Coronary artery (tissue), 2 donors: Measurements from ENCODE around the gene CPOX.

ENCODE experiments used
- DNase-seq: peaks from one replicate; pipeline ENCODE4 v3.0.0-alpha.2; 2017; ENCODE audit warnings: low spot score
- H3K27ac ChIP-seq, 2 donors: fragments of 200-600 bp; sonication (generic); one replicate each; pipeline ENCODE4 v1.5.1; 2016 to 2019
- H3K4me3 ChIP-seq: fragments of 200-600 bp; sonication (generic); 2 replicates; pipeline ENCODE4 v1.5.1; 2016; ENCODE audit warnings: mild to moderate bottlenecking, moderate library complexity
- TF ChIP-seq, protein P1 (sequence below): fragments of 200-600 bp; sonication (generic); IDR thresholded peaks from one replicate; pipeline ENCODE4 v1.5.1; 2019; ENCODE audit warnings: antibody characterized with exemption

CPOX gene

DNA sequence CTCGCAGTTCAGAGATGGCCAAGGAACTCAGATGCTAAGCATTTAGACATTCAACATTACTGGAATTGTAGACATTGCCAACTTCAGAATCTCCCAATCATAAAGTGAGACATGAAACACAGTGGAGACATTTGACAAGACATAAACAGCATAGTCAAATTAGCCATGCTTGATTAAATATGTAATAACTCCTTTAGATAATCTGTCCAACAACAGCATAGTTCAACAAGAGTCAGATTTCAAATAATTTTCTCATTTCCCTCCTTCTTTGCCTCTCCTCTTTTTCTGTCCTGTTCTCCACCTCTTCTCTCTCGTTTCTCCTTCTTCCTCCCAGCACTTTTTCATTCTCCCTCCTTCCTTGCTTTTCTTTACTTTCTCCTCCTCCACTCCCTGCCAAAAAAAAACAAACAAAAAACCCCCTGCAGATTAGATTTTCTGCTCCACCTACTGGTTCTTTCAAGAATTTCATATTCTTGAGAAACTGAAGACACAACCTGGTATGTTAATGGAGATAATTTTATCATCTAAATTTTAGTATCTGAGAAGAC, 20.2 kb downstream of the CPOX start:
- Histone ChIP-seq H3K4me3 (no peak overlapping the region), H3K27ac (no peak overlapping the region)
- DNase-seq = no peak
- TF ChIP-seq, protein P1, sequence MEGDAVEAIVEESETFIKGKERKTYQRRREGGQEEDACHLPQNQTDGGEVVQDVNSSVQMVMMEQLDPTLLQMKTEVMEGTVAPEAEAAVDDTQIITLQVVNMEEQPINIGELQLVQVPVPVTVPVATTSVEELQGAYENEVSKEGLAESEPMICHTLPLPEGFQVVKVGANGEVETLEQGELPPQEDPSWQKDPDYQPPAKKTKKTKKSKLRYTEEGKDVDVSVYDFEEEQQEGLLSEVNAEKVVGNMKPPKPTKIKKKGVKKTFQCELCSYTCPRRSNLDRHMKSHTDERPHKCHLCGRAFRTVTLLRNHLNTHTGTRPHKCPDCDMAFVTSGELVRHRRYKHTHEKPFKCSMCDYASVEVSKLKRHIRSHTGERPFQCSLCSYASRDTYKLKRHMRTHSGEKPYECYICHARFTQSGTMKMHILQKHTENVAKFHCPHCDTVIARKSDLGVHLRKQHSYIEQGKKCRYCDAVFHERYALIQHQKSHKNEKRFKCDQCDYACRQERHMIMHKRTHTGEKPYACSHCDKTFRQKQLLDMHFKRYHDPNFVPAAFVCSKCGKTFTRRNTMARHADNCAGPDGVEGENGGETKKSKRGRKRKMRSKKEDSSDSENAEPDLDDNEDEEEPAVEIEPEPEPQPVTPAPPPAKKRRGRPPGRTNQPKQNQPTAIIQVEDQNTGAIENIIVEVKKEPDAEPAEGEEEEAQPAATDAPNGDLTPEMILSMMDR = no peak

DNA sequence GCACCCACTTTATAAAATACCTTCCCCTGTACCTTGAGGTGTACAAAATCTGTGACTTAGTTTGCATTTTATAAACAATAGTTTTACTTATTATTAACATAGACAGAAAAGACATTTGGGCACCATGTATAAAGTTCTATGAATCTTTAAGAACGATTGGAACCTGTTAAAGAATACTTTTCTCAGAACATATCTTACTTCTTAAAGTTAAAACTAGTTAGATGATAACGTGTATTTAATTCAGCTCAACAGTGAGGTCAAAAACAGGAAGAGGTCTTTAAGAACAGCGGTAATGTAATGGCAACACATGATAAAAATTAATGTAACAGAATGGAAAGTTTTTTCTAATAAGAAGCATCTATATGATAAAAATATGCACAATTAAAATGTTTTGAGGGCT, 25.0 kb downstream of the CPOX start:
- no peak overlapping the region for H3K27ac ChIP-seq
- no peak for DNase-seq
- H3K4me3 ChIP-seq = no peak overlapping the region
- TF ChIP-seq, protein P1 = no peak

DNA sequence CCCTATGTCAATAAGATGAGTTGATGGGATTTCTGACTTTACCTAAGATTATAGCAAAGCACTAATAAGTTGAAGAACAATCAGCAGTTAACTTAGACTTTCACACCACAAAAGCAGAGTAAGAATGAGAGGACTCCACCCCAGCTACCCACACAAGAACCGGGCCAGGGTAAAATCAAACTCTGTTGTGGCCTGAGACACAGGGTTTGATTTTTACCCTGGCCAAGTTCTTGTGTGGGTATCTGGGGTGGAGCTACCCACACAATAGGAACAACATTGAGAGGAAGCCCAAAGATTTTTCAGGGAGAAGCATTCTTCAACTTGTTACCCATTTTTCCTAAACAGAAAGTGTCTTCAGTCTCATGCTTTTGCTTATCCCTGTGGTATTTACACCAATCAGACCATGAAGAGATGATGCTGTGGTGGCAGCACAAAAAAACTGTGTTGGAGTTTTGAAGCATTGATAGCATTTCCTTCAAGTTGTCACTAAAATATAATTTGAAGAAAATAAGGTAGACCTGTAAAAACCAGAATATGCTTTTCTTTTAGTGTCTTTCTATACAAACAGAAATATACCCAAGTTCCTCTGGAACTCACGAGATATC, 25.6 kb downstream of the CPOX start:
- Histone ChIP-seq H3K27ac (no peak overlapping the region), H3K4me3 (no peak overlapping the region)
- TF ChIP-seq, protein P1 = no peak
- no peak for DNase-seq

DNA sequence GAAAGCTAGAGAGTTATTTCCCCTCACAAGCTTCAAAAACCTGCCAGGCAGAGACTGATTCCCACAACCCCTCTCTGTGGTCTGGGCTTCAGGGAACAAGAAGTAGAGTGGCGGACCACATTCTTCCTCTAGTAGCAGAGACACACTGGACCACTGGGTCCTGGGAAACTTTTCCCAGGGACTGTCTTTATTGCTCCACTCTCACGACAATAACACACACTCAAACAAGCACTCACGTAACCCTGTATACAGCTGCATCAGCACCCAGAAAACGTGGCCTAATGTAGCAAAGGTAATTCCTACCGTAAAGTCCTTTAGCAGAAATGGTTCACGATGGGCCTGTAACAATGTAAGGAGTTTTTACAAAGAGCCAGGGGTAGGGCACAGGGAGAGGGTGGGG, 27.6 kb downstream of the CPOX start:
- DNase-seq = no peak
- no peak overlapping the region for H3K27ac ChIP-seq
- TF ChIP-seq, protein P1 = no peak
- no peak overlapping the region for H3K4me3 ChIP-seq

DNA sequence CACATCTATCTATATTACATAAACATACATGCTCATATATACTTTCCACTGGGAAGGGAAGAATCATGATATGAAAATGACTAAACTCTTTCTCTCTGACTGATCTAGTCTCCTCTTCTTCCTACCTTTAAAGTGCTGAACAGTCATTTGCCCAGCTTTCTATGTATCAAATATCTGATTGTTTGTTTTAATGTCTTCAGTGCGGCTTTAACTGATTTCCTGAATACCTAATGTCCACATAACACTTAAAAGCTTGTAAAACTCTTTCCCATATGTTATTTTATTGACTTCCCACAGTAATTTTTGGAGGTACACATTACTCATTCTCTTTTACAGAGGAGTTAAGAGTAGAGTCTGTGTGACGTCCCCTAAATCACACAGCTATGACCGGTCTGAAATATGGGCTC, 28.2 kb downstream of the CPOX start:
- DNase-seq = no peak
- TF ChIP-seq, protein P1 = no peak
- no peak overlapping the region for H3K27ac ChIP-seq
- no peak overlapping the region for H3K4me3 ChIP-seq

DNA sequence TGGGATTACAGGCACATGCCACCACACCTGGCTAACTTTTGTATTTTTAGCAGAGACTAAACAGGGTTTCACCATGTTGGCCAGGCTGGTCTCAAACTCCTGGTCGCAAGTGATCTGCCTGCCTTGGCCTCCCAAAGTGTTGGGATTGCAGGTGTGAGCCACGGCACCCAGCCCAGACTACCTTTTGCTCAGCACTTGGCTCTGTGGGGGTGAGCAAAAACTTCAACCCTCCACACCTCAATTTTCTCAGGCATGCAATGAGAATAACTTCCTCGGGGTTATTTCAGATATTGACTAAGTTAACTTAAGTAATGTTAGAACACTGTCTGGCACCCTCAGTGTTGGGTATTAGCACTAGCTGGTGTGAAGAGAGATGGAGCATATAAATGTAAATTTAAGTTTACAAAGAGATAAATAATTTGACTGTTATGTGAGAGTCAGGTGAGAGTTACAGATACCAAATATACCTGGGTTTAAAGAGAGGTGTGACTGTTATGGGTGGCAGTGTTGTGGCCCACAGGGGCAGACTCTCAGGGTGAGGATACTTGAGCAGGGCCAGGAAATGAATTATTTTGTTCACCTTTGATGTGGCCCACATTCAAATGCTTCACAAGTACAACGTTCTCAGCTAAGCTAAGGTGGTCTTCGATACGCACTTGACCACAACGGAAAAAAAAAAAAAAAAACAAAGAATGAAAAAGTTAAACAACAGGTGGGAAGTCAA, 29.0 kb downstream of the CPOX start:
- no peak for DNase-seq
- H3K27ac ChIP-seq = no peak overlapping the region
- H3K4me3 ChIP-seq = no peak overlapping the region
- TF ChIP-seq, protein P1 = no peak
